DOHH2 (cell line): Measurements from ENCODE around the gene OLFM4.

Experiments
- H3F3A ChIP-seq: fragments of 200-600 bp; sonication (generic), shearing (Covaris generic); 2 replicates; pipeline ENCODE4 v1.6.0; 2016; ENCODE audit warnings: antibody characterized with exemption, mild to moderate bottlenecking; ENCODE audit not compliant: control insufficient read depth, insufficient read depth
- H3K27ac ChIP-seq: fragments of 200-600 bp; sonication (generic); 2 replicates; pipeline ENCODE4 v1.5.1; 2014; ENCODE audit warnings: low read depth, mild to moderate bottlenecking, low read length, moderate library complexity
- H3K27me3 ChIP-seq: fragments of 200-600 bp; sonication (generic); 2 replicates; pipeline ENCODE4 v1.6.1; 2014; ENCODE audit warnings: mild to moderate bottlenecking, low read length, mixed read lengths; ENCODE audit not compliant: control insufficient read depth
- H3K36me3 ChIP-seq: fragments of 200-600 bp; sonication (generic); 2 replicates; pipeline ENCODE4 v1.6.1; 2014; ENCODE audit warnings: mild to moderate bottlenecking, low read length, moderate library complexity, mixed read lengths; ENCODE audit not compliant: control insufficient read depth
- H3K4me1 ChIP-seq: fragments of 200-600 bp; sonication (generic); 2 replicates; pipeline ENCODE4 v1.6.1; 2014; ENCODE audit warnings: mild to moderate bottlenecking, low read length, mixed read lengths; ENCODE audit not compliant: control insufficient read depth
- H3K4me2 ChIP-seq: fragments of 200-600 bp; sonication (generic); 2 replicates; pipeline ENCODE4 v1.6.0; 2014; ENCODE audit warnings: mild to moderate bottlenecking, low read length, moderate library complexity
- H3K4me3 ChIP-seq: fragments of 200-600 bp; sonication (generic); 2 replicates; pipeline ENCODE4 v1.5.1; 2014; ENCODE audit warnings: mild to moderate bottlenecking, low read length, mixed read lengths
- H3K79me2 ChIP-seq: fragments of 200-600 bp; sonication (generic); 2 replicates; pipeline ENCODE4 v1.6.1; 2014; ENCODE audit warnings: mild to moderate bottlenecking, low read length, mixed read lengths; ENCODE audit not compliant: control insufficient read depth
- H3K9me2 ChIP-seq: fragments of 200-600 bp; sonication (generic); replicated peaks from 2 replicates; pipeline ENCODE4 v1.6.1; 2014; ENCODE audit warnings: mild to moderate bottlenecking, low read length, mixed read lengths; ENCODE audit not compliant: control insufficient read depth
- H3K9me3 ChIP-seq: fragments of 200-600 bp; sonication (generic); 2 replicates; pipeline ENCODE4 v1.6.1; 2014; ENCODE audit warnings: antibody characterized with exemption, low read length, mixed read lengths; ENCODE audit not compliant: control insufficient read depth, insufficient read depth
- H4K20me1 ChIP-seq: fragments of 200-600 bp; sonication (generic); 2 replicates; pipeline ENCODE4 v1.6.0; 2014; ENCODE audit warnings: low read depth, mild to moderate bottlenecking, antibody characterized with exemption, low read length, moderate library complexity; ENCODE audit not compliant: control insufficient read depth, insufficient read depth
- CTCF ChIP-seq: fragments of 200-600 bp; sonication (generic); IDR thresholded peaks from one replicate; pipeline ENCODE4 v1.5.1; 2014; ENCODE audit warnings: antibody characterized with exemption, mild to moderate bottlenecking, low read depth, low read length; ENCODE audit not compliant: poor library complexity, severe bottlenecking
- EZH2phosphoT487 ChIP-seq: fragments of 200-600 bp; sonication (generic); IDR thresholded peaks from 2 replicates; pipeline ENCODE4 v1.6.1; 2017; ENCODE audit warnings: borderline replicate concordance, mild to moderate bottlenecking, antibody characterized with exemption, low read length, moderate library complexity, mixed read lengths

OLFM4 gene

DNA sequence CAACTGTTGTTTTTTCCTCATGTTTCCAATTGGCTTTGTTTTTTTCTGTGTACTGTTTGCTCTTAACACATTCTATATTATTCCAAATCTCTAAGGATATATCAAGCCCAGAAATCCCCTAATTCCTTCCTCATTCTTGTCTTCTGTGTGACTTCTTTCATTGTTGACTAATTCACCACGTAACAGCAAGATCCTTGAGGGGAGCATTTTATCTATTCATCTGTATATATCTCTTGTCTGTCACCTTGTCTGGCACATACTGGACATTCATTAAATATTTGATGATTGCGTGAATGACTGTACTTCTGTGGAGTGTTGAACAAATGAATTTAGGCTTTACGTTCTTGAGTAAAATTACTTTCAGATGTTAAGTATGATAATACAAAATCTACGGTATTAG lies 44.8 kb upstream of the OLFM4 start:
- Histone ChIP-seq H3K4me3 (no peak overlapping the region), H3K27me3 (no peaks in the 10 kb centered on the region), H3F3A (no peaks in the 10 kb centered on the region), H3K79me2 (no peaks in the 10 kb centered on the region), H3K4me2 (no peak overlapping the region), H3K4me1 (no peaks in the 10 kb centered on the region), H4K20me1 (no peaks in the 10 kb centered on the region), H3K9me3 (no peaks in the 10 kb centered on the region), H3K36me3 (no peaks in the 10 kb centered on the region), H3K9me2 (no peaks in the 10 kb centered on the region), H3K27ac (no peak overlapping the region)
- no peak for TF ChIP-seq EZH2phosphoT487
- no peak for TF ChIP-seq CTCF

- Histone ChIP-seq H3K27ac (no peak overlapping the region), H3K27me3 (no peaks in the 10 kb centered on the region), H3F3A (no peaks in the 10 kb centered on the region), H3K4me2 (no peak overlapping the region), H3K9me2 (no peaks in the 10 kb centered on the region), H3K9me3 (no peaks in the 10 kb centered on the region), H3K4me1 (no peaks in the 10 kb centered on the region), H4K20me1 (no peaks in the 10 kb centered on the region), H3K36me3 (no peaks in the 10 kb centered on the region), H3K79me2 (no peaks in the 10 kb centered on the region), H3K4me3 (no peak overlapping the region)
- no peak for TF ChIP-seq CTCF
- TF ChIP-seq EZH2phosphoT487 = no peak
Observed at GRCh38 chr13:52984881-52985363, 43.7 kb upstream of the OLFM4 start.

DNA sequence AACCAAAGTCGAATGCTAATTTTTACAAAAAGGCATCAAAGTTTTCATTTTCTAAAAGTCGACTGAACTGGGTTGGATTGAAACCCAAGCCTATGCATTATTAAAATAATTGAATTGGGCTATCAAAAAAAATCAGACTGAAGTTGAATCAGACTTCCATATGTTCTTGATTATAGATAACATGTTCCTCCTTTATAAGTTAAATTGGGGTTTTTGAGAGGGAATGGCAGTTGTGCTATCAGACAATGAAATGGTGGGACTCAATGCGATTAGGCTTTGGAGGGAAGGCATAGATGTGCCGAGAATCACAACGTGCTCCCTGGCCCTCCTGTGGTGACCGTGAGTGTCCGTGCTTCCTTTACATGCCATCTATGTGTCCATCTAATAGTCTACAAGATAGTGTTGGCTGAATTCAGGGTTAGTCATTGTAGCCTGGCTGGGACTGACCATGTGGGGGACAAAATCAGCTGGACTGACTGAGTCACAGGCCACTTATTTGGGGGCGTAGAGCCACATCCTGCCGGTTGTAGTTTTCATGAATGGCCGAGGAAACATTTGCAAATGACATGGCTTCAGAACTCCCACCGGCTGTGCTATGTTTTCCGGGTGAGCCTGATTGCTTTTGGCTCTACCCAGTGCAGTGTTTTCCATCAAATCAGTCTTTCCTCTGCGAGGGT lies 37.1 kb upstream of the OLFM4 start:
- no peaks in the 10 kb centered on the region for H3K9me2 ChIP-seq
- H3F3A ChIP-seq = no peaks in the 10 kb centered on the region
- no peak overlapping the region for H3K4me3 ChIP-seq
- H3K4me2 ChIP-seq = no peak overlapping the region
- no peak for TF ChIP-seq CTCF
- TF ChIP-seq EZH2phosphoT487 = no peak
- no peak overlapping the region for H3K27ac ChIP-seq
- H3K27me3 ChIP-seq = no peaks in the 10 kb centered on the region
- no peaks in the 10 kb centered on the region for H3K79me2 ChIP-seq
- H3K4me1 ChIP-seq = no peaks in the 10 kb centered on the region
- no peaks in the 10 kb centered on the region for H3K9me3 ChIP-seq
- H4K20me1 ChIP-seq = no peaks in the 10 kb centered on the region
- no peaks in the 10 kb centered on the region for H3K36me3 ChIP-seq
